ENCODE measurements around the gene CYBC1.

DNA sequence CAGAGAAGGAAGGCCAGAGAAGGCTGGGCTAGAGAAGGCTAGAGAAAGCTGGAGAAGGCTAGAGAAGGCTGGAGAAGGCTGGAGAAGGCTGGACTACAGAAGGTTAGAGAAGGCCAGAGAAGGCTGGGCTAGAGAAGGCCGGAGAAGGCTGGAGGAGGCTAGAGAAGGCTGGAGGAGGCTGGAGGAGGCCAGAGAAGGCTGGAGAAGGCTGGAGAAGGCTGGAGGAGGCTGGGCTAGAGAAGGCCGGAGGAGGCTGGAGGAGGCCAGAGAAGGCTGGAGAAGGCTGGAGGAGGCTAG lies 25.7 kb downstream of the CYBC1 start:
- TF ChIP-seq, protein P1, sequence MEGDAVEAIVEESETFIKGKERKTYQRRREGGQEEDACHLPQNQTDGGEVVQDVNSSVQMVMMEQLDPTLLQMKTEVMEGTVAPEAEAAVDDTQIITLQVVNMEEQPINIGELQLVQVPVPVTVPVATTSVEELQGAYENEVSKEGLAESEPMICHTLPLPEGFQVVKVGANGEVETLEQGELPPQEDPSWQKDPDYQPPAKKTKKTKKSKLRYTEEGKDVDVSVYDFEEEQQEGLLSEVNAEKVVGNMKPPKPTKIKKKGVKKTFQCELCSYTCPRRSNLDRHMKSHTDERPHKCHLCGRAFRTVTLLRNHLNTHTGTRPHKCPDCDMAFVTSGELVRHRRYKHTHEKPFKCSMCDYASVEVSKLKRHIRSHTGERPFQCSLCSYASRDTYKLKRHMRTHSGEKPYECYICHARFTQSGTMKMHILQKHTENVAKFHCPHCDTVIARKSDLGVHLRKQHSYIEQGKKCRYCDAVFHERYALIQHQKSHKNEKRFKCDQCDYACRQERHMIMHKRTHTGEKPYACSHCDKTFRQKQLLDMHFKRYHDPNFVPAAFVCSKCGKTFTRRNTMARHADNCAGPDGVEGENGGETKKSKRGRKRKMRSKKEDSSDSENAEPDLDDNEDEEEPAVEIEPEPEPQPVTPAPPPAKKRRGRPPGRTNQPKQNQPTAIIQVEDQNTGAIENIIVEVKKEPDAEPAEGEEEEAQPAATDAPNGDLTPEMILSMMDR (IDR thresholded peaks at IDR 0.05; ENCODE audit: low read length) = no peak
- no peak for TF ChIP-seq EZH2 (IDR thresholded peaks at IDR 0.05; ENCODE audit: borderline replicate concordance, low read length)

Measured in OCI-LY1 (cell line).